NCI-H460 (cell line): ENCODE data around the gene PROSER3. TPM values are rescaled to one million over a fixed set of nuclear protein-coding genes. Genes with fewer than 3 reads are reported as not detected.

Experiments
- DNase-seq: peaks from one replicate; pipeline ENCODE4 v3.0.0-alpha.2; 2016; ENCODE audit warnings: low read depth; ENCODE audit errors: extremely low read depth
- total RNA-seq: library from RNA; depleted of rRNA; stranded (reverse); fragments of >200 nt; shearing (Covaris generic); gene quantifications from 2 replicates; pipeline ENCODE4 v1.2.3, GENCODE V29; 2014

Gene PROSER3
- total RNA-seq, 1 experiment from 2014 or later, result 8.0 TPM

- no peak for DNase-seq
Measured at GRCh38 chr19:35736913-35737886, 20.8 kb upstream of the PROSER3 start.

GRCh38 chr19:35738021-35738886, 19.7 kb upstream of the PROSER3 start:
- DNase-seq, result no peak

- DNase-seq, result no peak
Measured at GRCh38 chr19:35738887-35739229, 19.1 kb upstream of the PROSER3 start.

GRCh38 chr19:35739275-35740107, 18.5 kb upstream of the PROSER3 start:
- DNase-seq, result no peak

- DNase-seq, result no peak
Measured at GRCh38 chr19:35740108-35740422, 17.9 kb upstream of the PROSER3 start.

- peak; percentile 95 for DNase-seq
Measured at GRCh38 chr19:35740423-35741202, 17.4 kb upstream of the PROSER3 start.

- DNase-seq, result no peak
Measured at GRCh38 chr19:35741203-35741515, 16.8 kb upstream of the PROSER3 start.

- no peak for DNase-seq
Measured at GRCh38 chr19:35742121-35742724, 15.8 kb upstream of the PROSER3 start, which contains the start of gene IGFLR1. Gene IGFLR1 (minus strand): TSS chr19:35742452. CDS start chr19:35741180, 1,272 bp downstream.

GRCh38 chr19:35743640-35744429, 14.1 kb upstream of the PROSER3 start:
- DNase-seq, result no peak

GRCh38 chr19:35744430-35745327, 13.3 kb upstream of the PROSER3 start:
- DNase-seq, result peak; percentile 96

GRCh38 chr19:35745328-35746086, 12.5 kb upstream of the PROSER3 start, which contains the start of the genes PSENEN and U2AF1L4:
Gene PSENEN (plus strand): TSS chr19:35745651. CDS start chr19:35745931, 280 bp downstream.
Gene U2AF1L4 (minus strand): TSS chr19:35745418. CDS start chr19:35745391, 27 bp downstream.
- DNase-seq, result peak; percentile 99

- no peak for DNase-seq
Measured at GRCh38 chr19:35746087-35746462, 11.9 kb upstream of the PROSER3 start.

- DNase-seq, result no peak
Measured at GRCh38 chr19:35746531-35746930, 11.4 kb upstream of the PROSER3 start.

GRCh38 chr19:35748106-35749020, 9.6 kb upstream of the PROSER3 start, which contains the start of gene LIN37:
Gene LIN37 (plus strand): TSS chr19:35748576. CDS start chr19:35748725, 149 bp downstream.
- peak; percentile 100 for DNase-seq

GRCh38 chr19:35750167-35750566, 7.8 kb upstream of the PROSER3 start:
- DNase-seq, result no peak
